Limb (tissue), 2 donors: Measurements from ENCODE around the gene PPP3CA.
"Not testable (repeated sequence)": the region's sequence is repeated elsewhere in the genome, so short reads cannot be mapped to it uniquely, and the experiment has no call there.

Experiments used
- DNase-seq, 2 donors: peaks; one replicate each; pipeline ENCODE4 v3.0.0-alpha.2; 2016; ENCODE audit errors: extremely low spot score in 2 of 2

The PPP3CA gene

DNA sequence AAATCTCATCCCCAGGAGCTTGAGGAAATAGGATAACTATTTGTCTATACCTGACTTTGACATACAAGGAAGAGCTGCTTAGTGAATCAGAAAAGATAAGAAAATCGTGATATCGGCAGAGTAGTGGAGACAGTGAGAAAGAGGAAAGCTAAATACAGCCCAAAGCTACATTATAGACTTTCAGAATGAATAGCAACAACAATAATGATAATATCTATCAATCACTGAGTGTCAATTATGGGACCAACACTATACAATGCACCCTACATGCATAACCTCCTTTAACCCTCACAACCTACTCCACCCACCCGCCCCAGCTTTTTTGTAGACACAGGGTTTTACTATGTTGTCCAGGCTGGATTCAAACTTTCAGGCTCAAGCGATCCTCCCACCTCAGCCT lies 205.1 kb downstream of the PPP3CA start:
- no peak for DNase-seq

- no peak for DNase-seq
Measured at GRCh38 chr4:101141855-101142254, 205.5 kb downstream of the PPP3CA start.

- DNase-seq: no peak
Measured at GRCh38 chr4:101141230-101141629, 206.1 kb downstream of the PPP3CA start.

DNA sequence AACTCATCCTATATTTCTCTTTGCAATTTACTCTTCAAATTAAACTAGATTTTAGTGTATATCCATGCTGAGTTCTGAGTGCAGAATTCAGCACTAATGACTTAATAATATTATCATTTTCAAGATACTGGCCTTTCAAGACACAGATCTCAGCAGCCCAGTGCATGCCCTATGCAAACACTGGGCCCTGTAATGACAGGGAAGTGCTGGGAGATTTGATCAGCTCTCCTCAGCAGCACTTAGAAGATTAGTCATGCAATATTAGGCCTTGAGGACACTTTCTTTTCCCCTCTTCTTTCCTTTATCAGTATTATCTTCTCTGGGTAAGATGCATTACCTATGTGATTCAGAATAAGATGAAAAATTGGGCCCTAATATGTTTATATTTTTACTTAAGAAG lies 207.1 kb downstream of the PPP3CA start:
- no peak for DNase-seq

DNA sequence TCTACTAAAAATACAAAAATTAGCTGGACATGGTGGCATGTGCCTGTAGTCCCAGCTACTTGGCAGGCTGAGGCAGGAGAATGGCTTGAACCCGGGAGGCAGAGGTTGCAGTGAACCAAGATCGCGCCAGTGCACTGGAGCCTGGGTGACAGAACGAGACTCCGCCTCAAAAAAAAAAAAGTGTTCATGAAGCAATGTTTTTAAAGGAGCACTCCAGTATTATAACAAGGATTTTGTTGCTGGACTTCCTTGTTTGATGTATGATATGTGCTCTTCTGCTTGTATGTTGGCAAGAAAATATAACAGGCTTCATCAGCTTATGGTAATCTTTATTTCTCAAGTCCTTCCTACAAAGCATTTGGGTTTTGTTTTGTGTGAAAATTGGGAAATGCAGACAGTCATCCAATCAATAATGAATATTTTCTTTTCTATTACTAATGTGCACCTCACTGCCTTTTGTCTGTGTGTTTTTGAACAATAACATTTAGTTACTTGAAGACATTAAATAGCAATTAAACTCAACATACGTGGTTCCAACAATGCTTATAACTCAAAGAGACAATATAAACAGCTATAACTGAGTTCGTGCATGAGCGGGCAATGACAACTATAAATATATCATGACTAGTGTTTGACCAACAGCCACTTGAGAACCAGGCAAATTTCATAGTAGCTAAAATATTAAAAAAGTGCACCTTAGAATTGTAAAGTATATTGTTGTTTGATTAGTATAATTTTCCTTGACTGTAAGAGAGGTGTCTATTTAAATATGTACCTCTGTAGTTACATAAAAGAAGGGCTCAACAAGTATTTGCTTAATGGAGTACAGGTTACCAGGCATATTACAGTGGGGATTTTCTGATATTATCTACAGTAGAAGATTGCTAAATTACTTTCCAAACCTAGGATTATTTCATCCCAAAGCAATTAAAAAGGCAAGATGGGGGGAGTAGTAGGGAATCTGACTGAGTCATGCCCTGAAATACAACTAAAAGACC lies 210.7 kb downstream of the PPP3CA start:
- no peak for DNase-seq

DNA sequence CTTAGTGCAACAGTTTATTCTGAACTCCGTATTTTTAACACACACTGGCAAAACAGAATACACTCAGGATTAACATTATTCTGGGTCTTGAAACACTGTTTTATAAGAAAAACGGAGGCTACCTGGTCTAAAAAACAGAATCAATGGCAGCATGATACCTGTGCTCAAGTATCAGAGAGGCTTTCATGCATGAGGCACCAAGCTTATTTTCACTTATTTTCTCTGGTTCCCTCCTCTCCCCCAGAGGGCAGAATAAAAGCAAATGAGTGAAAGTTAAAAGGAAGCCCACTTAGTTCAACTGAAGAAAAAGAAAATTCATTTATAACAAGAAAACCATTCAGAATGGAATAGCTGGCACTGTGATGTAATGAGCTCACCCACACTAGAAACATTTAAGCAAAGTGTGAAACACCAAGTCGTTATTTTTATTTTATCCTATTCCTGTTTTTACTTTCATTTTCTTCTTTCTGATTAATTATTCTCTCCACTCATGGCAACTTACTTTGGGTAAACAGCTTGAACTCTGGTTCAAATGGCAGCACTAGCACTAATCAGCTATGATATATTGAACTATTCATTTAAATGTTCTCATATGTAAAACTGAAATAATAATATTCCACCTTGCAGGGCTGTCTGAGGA lies 211.8 kb downstream of the PPP3CA start:
- no peak for DNase-seq

GRCh38 chr4:101131058-101131457 lies 216.3 kb downstream of the PPP3CA start:
- not testable (repeated sequence) for DNase-seq

DNA sequence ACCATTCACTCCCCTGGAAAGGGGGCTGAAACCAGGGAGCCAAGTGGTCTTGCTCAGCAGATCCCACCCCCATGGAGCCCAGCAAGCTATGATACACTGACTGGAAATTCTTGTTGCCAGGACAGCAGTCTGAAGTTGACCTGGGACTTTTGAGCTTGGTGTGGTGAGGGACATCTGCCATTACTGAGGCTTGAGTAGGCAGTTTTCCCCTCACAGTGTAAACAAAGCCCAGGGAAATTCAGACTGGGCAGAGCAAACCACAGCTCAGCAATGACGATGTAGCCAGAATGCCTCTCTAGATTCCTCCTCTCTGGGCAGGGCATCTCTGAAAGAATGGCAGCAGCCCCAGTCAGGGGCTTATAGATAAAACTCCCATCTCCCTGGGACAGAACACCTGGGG lies 218.4 kb downstream of the PPP3CA start:
- not testable (repeated sequence) for DNase-seq

- DNase-seq: no peak
Measured at GRCh38 chr4:101128473-101128872, 218.9 kb downstream of the PPP3CA start.

- no peak for DNase-seq
Measured at GRCh38 chr4:101127176-101127790, 220.0 kb downstream of the PPP3CA start.

DNA sequence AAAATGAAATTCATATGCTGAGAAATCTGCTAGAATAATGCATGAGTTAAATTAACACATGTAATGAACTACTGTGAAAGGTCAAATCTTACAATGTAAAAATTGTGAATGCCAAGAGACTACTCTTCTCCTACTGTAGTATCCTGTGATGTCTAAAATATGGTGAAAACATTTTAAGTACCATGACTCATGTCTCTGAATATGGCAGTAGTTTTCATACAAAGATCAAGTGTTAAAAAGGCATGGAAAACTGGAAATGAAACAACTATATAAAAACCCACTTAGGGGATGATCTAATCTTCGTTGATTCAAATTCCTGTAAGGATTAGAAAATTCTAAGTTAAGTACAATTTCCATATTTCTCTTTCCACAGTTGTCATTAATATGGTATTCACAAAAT lies 221.3 kb downstream of the PPP3CA start:
- peak in 1 of 2 donors; percentile 27 for DNase-seq

DNA sequence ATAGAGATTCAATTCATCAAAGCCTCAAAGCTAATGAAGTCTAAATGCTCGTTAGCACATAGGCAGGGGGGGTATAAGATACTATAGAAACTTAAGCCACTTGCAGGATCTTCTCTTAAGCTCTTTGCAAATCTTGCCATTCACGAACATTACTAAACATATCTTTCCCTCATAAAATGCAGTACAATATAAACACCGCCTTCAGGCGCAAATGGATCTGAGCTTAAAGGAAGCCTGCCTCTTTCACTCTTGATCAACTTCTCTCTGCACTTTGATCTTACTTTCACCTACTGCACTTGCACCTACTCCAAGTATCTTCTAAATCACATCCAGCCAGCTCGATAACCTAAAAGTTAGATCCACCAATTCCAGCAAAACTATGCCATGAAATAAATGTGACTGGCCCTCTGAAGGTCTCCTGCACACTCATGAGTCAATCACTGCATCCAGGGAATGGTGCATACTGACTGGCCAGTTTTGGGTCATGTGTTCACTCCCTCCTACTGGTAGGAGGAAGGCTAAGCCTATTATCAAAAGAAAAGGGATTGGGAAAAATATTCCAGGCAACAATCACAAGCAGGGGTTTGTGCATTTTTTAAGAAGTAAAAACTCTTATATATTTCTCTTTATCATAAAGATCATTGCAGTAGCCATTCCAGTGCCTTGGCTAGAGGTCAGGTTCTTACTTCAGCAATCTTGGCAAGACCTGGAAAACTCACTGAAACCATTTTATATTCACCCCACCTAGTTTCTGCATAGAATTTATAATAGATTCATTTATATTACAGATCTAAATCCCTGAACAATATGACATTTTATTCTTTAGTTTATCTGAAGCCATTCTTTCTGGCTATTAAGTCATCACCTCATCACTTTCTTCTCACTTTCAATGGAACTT lies 222.0 kb downstream of the PPP3CA start:
- DNase-seq: no peak

DNA sequence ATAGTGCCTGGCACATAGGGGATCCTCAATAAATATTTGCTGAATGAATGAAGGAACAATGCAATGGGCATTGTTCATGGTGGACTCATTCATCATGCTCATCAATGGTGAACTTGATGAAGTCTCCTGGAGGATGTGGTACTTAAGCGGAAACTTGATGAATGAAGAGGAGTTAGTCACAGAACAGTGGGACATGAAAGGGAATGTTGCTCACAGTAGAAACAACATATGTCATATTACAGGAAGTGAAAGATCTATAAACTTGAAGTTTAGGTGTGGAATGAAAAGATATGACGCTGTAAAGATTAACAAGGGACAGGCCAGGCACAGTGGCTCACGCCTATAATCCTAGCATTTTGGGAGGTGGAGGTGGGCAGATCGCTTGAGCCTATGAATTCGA lies 224.1 kb downstream of the PPP3CA start:
- DNase-seq: no peak

GRCh38 chr4:101122019-101122418 lies 225.3 kb downstream of the PPP3CA start:
- DNase-seq: no peak

GRCh38 chr4:101119141-101119540 lies 228.2 kb downstream of the PPP3CA start:
- no peak for DNase-seq

DNA sequence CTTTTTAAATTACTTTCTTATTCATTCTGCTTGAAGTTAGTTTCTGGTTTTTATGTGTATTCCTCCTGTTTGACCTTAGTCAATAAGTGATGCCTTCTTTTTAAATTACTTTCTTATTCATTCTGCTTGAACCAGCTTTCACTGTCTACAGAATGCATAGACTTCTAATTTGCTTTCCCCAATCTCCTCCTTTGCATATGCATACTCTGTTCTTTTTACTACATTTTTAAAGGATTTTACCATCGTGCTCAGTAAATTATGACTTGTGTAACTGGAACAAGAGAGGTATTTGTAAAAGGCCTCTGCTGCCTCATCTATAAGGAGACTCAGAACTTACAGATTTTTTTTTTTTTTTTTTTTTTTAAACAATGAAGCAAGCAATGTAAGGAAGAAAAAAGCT lies 228.7 kb downstream of the PPP3CA start:
- no peak for DNase-seq

- no peak for DNase-seq
Measured at GRCh38 chr4:101115887-101116286, 231.4 kb downstream of the PPP3CA start.

DNA sequence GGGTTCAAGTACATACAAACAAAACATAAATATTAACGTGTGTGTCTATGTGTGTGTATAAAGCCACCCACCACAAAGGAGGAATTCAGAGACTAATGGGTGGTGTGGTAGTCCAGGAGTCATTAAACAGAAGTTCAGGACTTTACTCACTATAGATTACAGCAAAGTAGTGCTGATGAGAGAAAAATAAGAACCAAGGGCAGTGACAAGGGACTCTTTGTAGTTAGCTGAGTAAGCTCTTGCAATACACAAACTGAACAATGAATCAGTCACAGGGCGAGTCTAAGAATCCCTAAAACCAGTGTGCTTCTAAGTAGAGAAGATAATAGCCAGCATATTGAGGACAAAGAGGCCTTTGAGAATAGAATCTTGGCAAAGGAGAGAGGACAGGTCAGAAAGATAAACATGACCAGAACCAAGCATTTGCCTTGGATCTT lies 232.4 kb downstream of the PPP3CA start:
- DNase-seq: no peak

- DNase-seq: no peak
Measured at GRCh38 chr4:101104312-101105052, 242.8 kb downstream of the PPP3CA start.

DNA sequence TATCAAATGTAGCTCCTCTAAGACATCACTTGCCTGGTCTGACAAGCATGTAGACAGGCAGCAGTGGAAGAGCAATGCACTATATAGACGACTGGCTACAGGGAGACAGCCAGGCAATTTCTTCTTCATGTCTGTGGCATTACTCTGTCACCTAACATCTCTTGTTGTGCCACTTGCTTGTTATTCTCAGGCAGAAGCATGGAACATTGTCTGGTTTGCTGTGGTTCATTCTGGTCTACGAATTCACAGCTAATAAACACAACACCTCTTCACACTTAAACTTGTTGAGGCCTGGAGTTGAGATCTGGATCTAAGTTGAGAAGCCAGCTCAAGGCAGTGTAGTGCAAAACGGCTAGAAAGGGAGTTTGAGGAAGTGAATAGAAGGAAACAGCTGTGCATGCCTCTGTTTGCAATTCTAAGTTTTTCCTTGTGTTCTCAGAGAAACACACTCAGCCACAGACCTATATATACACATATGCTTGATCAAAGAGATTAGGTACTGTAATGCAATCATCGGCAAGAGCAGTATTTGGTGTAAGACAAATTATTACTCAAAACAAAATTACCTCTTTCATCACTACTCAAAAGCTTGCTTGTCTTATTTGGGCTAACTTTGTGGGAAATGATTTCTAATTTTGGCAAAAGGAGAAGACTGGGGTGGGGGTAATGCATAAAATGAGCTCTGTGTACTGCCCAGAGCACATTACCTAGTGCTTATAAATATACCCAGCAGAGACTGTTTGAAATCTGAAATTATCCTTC lies 243.8 kb downstream of the PPP3CA start:
- peak in 1 of 2 donors; percentile 42 for DNase-seq
